ELF-1 (cell line): Measurements from ENCODE around the gene BAMBI.

ENCODE experiments used
- DNase-seq: peaks from one replicate; pipeline ENCODE4 v3.0.0-alpha.2; 2016; ENCODE audit warnings: low read depth, low spot score

Gene BAMBI

GRCh38 chr10:28704464-28705161 lies 27.3 kb downstream of the BAMBI start:
- DNase-seq: no peak

GRCh38 chr10:28705472-28705871 lies 28.2 kb downstream of the BAMBI start:
- DNase-seq: no peak

GRCh38 chr10:28709001-28709710 lies 31.8 kb downstream of the BAMBI start:
- no peak for DNase-seq

- no peak for DNase-seq
Observed at GRCh38 chr10:28710202-28710886, 33.0 kb downstream of the BAMBI start.

- DNase-seq: no peak
Observed at GRCh38 chr10:28711041-28711440, 33.7 kb downstream of the BAMBI start.

GRCh38 chr10:28711776-28712175 lies 34.5 kb downstream of the BAMBI start:
- no peak for DNase-seq

- DNase-seq: no peak
Observed at GRCh38 chr10:28713626-28714352, 36.5 kb downstream of the BAMBI start.

- DNase-seq: no peak
Observed at GRCh38 chr10:28714401-28715053, 37.2 kb downstream of the BAMBI start.

GRCh38 chr10:28715246-28715645 lies 37.9 kb downstream of the BAMBI start:
- DNase-seq: no peak

- no peak for DNase-seq
Observed at GRCh38 chr10:28715757-28716156, 38.4 kb downstream of the BAMBI start.

- no peak for DNase-seq
Observed at GRCh38 chr10:28716748-28717147, 39.4 kb downstream of the BAMBI start.

- DNase-seq: no peak
Observed at GRCh38 chr10:28717656-28718201, 40.4 kb downstream of the BAMBI start.

GRCh38 chr10:28719789-28720436 lies 42.6 kb downstream of the BAMBI start:
- DNase-seq: no peak

- no peak for DNase-seq
Observed at GRCh38 chr10:28721318-28721951, 44.1 kb downstream of the BAMBI start.

GRCh38 chr10:28722065-28722803 lies 44.9 kb downstream of the BAMBI start:
- DNase-seq: peak; percentile 46

- DNase-seq: no peak
Observed at GRCh38 chr10:28728366-28728765, 51.0 kb downstream of the BAMBI start.

GRCh38 chr10:28730031-28730778 lies 52.9 kb downstream of the BAMBI start:
- DNase-seq: no peak

- no peak for DNase-seq
Observed at GRCh38 chr10:28732091-28732490, 54.8 kb downstream of the BAMBI start.
